OCI-M1 (cell line): Measurements from ENCODE around the gene NEBL.
"Not testable (repeated sequence)": the region's sequence is repeated elsewhere in the genome, so short reads cannot be mapped to it uniquely, and the experiment has no call there.

Experiments
- DNase-seq: peaks from one replicate; lab custom pipeline; 2025; lab: John Stamatoyannopoulos, UW

The NEBL gene

GRCh38 chr10:20897146-20897825, at the start of gene NEBL:
Gene NEBL, minus strand, starts transcription at chr10:20897311. Its CDS starts 106 bp downstream, at chr10:20897205.
- no peak for DNase-seq

- no peak for DNase-seq
These were observed 48.6 kb upstream of the NEBL start for GRCh38 chr10:20945546-20946332.

- no peak for DNase-seq
These were observed 47.8 kb upstream of the NEBL start for GRCh38 chr10:20944789-20945502.

GRCh38 chr10:20939414-20939813, 42.3 kb upstream of the NEBL start:
- DNase-seq, result not testable (repeated sequence)

- no peak for DNase-seq
These were observed 39.3 kb upstream of the NEBL start for GRCh38 chr10:20936396-20936795.

GRCh38 chr10:20935931-20936330, 38.8 kb upstream of the NEBL start:
- no peak for DNase-seq

- no peak for DNase-seq
These were observed 38.2 kb upstream of the NEBL start for GRCh38 chr10:20935301-20935700.

GRCh38 chr10:20933705-20934104, 36.6 kb upstream of the NEBL start:
- DNase-seq, result no peak

- no peak for DNase-seq
These were observed 35.6 kb upstream of the NEBL start for GRCh38 chr10:20932606-20933126.

- DNase-seq, result no peak
These were observed 34.2 kb upstream of the NEBL start for GRCh38 chr10:20931156-20931795.

GRCh38 chr10:20927456-20927855, 30.3 kb upstream of the NEBL start:
- no peak for DNase-seq

GRCh38 chr10:20922451-20922850, 25.3 kb upstream of the NEBL start:
- DNase-seq, result no peak

- DNase-seq, result no peak
These were observed 24.9 kb upstream of the NEBL start for GRCh38 chr10:20922033-20922432.

GRCh38 chr10:20920061-20920460, 22.9 kb upstream of the NEBL start:
- no peak for DNase-seq

GRCh38 chr10:20919481-20919880, 22.4 kb upstream of the NEBL start:
- DNase-seq, result no peak

- no peak for DNase-seq
These were observed 19.9 kb upstream of the NEBL start for GRCh38 chr10:20916976-20917375.

GRCh38 chr10:20912969-20913368, 15.9 kb upstream of the NEBL start:
- no peak for DNase-seq

GRCh38 chr10:20911626-20912025, 14.5 kb upstream of the NEBL start:
- no peak for DNase-seq

- DNase-seq, result no peak
These were observed 12.7 kb upstream of the NEBL start for GRCh38 chr10:20909801-20910200.

GRCh38 chr10:20908391-20908790, 11.3 kb upstream of the NEBL start:
- DNase-seq, result no peak

- no peak for DNase-seq
These were observed 6.7 kb upstream of the NEBL start for GRCh38 chr10:20903635-20904390.
